Spleen (tissue), 7 donors: ENCODE measurements around the gene PPP2R3A.

Source experiments
- POLR2A ChIP-seq, 3 donors: fragments of 450-650 bp; IDR thresholded peaks; one replicate each; pipeline ENCODE4 v1.5.1; 2017; ENCODE audit warnings: antibody characterized with exemption in 3 of 3, mild to moderate bottlenecking in 1 of 3
- POLR2AphosphoS5 ChIP-seq, 3 donors: sonication (generic); formaldehyde crosslinking; IDR thresholded peaks; one replicate each; pipeline ENCODE4 v1.5.1; 2017; ENCODE audit warnings: antibody characterized with exemption in 3 of 3
- TF ChIP-seq, protein P1 (sequence below), 11 experiments: fragments of 200-600 bp in 7 of 11; fragments of 450-650 bp in 4 of 11; sonication (generic) in 4 of 11; IDR thresholded peaks in 8 of 11; conservative IDR thresholded peaks in 3 of 11; 1 replicate in 7 of 11; 2 replicates in 4 of 11; pipeline versions ENCODE4 v1.4.0 to v1.8.0; 2016 to 2021; ENCODE audit warnings: antibody characterized with exemption in 11 of 11, inconsistent platforms in 4 of 11, mild to moderate bottlenecking in 1 of 11
- donor health status: DM: no; HTN: no; CAD: no; lungs with moderate emphysema.
- donor health status: DM: no; HTN: no; CAD: no.
- donor health status: DM: no; HTN: no; CAD: no.

DNA sequence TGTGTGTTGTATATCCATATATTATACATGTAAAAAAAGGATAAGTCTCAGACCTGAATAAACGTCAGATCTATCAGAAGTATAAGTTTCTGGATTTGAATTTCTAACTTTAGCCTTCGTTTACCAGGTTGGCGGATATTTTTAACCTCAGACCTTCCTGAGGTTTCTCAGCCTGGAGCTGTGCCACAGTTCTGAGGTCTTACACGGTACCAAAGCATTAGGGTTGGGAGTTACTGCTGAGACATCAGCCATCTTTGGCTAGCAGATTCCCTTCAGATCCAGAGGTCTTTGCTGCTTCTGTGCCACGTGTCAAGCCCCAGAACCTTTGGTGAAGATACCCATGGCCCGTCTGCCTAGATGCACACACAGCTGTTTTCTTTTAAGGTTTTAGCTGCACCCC is 84.7 kb downstream of the PPP2R3A start:
- TF ChIP-seq POLR2A (IDR thresholded peaks at IDR 0.05): no peak
- TF ChIP-seq, protein P1, sequence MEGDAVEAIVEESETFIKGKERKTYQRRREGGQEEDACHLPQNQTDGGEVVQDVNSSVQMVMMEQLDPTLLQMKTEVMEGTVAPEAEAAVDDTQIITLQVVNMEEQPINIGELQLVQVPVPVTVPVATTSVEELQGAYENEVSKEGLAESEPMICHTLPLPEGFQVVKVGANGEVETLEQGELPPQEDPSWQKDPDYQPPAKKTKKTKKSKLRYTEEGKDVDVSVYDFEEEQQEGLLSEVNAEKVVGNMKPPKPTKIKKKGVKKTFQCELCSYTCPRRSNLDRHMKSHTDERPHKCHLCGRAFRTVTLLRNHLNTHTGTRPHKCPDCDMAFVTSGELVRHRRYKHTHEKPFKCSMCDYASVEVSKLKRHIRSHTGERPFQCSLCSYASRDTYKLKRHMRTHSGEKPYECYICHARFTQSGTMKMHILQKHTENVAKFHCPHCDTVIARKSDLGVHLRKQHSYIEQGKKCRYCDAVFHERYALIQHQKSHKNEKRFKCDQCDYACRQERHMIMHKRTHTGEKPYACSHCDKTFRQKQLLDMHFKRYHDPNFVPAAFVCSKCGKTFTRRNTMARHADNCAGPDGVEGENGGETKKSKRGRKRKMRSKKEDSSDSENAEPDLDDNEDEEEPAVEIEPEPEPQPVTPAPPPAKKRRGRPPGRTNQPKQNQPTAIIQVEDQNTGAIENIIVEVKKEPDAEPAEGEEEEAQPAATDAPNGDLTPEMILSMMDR (IDR thresholded peaks at IDR 0.05 in 8 of 11, conservative IDR thresholded peaks at IDR 0.05 in 3 of 11): no peak
- TF ChIP-seq POLR2AphosphoS5 (IDR thresholded peaks at IDR 0.05): no peak
